Stimulated activated naive CD4-positive, alpha-beta T cell treated with Interleukin-2 at 50 U/mL for 16 hours (primary cell): ENCODE measurements around the gene MED27.

Experiments used
- DNase-seq: peaks from one replicate; lab custom pipeline; 2025; lab: John Stamatoyannopoulos, UW

The MED27 gene

DNA sequence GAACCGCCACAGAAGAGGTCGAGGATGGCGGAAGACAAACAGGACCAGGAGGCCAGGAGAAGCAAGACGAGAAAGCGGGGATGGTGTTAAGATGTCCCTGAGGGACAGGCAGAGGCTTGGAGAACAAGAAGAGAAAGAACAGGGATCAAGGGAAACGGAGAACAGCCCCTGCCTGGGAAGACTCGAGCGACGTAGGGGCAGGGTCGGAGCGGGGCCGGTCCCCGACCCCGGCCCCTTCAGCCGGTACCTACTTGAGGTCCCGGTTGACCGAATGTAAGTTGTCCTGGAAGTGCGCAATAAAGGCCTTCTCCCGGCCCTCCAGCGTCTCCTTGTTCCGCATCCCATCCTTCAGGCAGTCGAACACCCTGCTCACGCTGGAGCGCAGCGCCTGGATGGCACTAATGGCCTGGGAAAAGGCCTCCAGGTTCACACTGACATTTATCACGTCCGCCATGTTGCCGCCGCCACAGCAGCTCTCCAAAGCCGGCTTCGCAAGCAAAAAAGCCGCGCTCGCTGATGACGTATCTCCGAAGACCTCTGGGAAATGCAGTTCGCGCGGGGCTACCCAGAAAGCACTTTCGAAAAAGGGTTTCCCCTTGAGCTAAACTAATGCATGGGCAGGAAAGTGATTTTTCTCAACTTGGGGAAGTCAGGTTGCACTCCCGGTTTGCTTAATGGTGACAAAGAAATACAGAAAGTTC lies at the start of gene MED27:
MED27 (minus strand) TSS at position 477 of the 701 bp plus-strand sequence; CDS start at position 454, 23 bp downstream.
- DNase-seq, result peak; percentile 90

- DNase-seq, result no peak
Measured at GRCh38 chr9:132127888-132128534, 48.3 kb upstream of the MED27 start.

DNA sequence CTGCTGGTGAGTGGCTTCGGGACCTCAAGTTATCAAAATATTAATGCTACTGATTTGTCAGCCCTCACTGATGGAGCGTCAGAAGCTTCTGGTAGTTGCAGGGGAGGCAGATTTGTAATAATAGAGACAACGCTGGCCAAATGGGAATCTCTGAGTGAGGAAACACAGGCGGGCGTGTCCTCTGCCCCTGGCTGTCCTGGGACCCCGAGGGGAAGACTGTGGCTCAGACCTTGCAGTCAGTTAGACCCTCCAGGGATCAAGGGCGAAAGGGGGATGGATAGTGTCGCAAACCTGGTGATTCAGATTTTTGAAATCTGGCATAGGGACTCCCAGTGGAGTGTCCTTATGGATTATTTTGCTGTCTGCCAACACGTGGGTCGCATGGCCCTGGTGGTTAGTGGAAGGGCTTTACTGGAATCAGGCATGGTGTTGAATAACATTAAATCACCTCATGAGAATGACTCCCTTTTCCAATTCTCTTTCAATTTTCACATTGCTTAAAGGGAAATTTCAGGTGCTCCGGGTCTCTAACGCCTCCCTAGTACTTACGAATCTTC lies 47.1 kb upstream of the MED27 start:
- no peak for DNase-seq

GRCh38 chr9:132125944-132126679 lies 46.4 kb upstream of the MED27 start:
- peak; percentile 22 for DNase-seq

GRCh38 chr9:132125361-132125760 lies 45.7 kb upstream of the MED27 start:
- DNase-seq, result no peak

GRCh38 chr9:132124800-132125199 lies 45.1 kb upstream of the MED27 start:
- no peak for DNase-seq

- DNase-seq, result no peak
Measured at GRCh38 chr9:132121021-132121420, 41.4 kb upstream of the MED27 start.

DNA sequence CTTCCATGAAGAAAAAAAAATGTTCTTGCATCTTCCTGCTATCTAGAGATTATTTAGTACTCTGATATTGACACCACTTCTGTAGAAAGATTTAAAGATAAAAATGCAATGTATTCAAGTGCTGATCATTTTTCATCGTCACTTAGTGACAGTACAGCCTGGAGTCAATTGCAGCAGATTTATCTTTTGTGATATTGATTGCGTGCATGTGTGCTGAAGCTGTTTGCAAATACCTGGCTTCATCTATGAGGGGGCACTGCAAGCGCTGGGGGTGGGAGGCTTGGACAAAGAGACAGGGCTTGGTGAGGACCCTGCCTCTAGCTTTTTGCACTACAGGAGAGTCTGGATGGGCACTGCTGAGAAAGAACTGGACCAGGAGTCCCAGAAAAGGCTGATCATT lies 38.0 kb upstream of the MED27 start:
- DNase-seq, result no peak

- no peak for DNase-seq
Measured at GRCh38 chr9:132116583-132116982, 36.9 kb upstream of the MED27 start.

DNA sequence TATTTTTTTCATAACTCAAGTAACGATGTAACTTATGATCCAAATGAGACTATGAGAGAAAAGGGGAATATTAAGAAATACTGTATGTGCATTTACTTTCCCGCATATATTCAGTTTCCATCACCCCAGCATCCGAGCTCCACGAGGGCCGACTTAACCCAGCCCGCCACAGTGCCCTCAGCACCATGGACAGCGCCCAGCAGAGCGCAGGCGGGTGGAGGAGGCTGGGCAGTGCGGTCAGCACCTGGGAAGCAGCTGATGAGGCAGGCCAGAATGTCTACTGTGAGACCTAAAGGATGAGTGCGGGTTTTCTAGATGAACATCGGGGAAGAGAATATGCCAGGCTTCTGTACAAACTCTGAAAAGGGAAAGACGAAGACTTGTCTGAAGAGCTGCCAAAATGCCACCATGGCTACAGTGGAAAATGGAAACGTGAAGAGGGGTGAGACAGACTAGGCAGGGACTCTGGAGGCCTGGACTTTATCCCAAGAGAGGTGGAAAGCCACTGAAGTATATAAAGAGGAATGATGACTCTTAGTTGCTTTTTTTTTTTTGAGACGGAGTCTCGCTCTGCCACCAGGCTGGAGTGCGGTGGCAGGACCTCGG lies 34.5 kb upstream of the MED27 start:
- DNase-seq, result no peak

DNA sequence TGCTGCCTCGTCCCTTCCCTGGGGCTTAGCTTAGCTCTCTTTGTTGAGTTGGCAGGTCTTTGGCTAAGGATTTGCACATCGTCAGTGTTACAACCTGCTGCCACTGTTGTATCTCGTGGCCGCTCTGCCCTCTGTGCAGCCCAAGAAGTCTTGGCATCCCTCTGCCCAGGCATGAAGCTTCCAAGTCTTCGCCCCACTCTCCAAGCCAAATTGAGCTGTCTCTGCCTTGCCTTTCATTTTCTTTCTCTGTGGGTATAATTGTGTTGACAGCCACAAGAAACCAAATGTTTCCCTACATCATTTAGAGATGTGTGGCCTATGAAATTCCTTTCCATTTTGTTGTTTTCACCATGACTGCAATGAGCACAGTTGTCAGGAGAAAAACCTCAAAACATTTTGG lies 29.6 kb upstream of the MED27 start:
- DNase-seq, result no peak

DNA sequence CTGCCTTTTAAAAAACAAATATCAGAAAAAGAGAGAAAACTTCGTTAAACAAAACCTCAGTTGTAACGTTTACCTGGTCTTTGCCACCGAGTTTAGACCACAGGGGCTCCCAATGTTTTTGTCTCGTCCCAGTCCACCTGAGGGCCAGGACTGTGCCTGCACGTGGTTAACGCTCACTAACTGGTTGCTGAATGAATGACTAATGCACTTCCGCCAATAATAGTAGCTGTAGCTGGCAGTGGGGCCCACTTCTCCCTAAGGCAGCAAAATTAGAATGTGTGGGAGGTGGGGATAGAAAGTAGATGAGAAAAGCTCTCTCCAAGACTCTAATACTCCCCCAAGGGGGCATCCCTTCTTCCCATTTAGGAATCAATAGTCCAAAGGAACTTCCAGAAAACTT lies 29.1 kb upstream of the MED27 start:
- no peak for DNase-seq

GRCh38 chr9:132099741-132100407 lies 20.2 kb upstream of the MED27 start:
- DNase-seq, result no peak

GRCh38 chr9:132099167-132099566 lies 19.5 kb upstream of the MED27 start:
- no peak for DNase-seq

DNA sequence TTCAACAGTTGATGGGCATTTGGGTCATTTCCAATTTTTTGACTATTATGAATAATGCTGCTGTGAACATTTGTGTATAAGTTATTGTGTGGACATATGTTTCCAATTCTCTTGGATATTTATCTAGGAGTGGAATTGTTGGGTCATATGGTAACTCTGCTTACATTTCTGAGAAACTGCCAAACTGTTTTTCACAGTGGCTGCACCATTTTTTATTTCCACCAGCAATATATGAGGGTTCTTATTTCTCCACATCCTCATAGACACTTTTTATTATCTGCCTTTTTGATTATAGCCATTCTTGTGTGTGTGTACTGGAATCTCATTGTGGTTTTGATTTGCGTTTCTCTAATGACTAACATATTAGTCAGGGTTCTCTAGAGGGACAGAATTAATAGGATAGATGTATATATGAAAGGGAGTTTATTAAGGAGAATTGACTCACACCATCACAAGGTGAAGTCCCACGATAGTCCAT lies 14.7 kb upstream of the MED27 start:
- DNase-seq, result no peak

- no peak for DNase-seq
Measured at GRCh38 chr9:132090771-132091170, 11.1 kb upstream of the MED27 start.

GRCh38 chr9:132087438-132088030 lies 7.9 kb upstream of the MED27 start:
- DNase-seq, result no peak

DNA sequence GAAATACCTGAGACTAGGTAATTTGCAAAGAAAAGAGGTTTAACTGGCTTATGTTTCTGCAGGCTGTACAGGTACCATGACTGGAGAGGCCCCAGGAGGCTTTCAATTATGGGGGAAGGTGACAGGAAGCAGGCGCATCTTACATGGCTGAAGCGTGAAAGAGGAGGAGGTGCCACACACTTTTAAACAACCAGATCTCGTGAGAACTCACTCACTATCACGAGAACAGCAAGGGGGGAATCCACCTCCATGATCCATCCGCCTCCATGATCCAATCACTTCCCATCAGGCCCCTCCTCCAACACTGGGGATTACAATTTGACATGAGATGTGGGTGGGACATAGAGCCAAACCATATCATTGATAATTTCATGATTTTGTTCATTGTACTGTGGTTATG lies 2.5 kb upstream of the MED27 start:
- no peak for DNase-seq

- DNase-seq, result no peak
Measured at GRCh38 chr9:132078699-132079356, 839 bp downstream of the MED27 start.

DNA sequence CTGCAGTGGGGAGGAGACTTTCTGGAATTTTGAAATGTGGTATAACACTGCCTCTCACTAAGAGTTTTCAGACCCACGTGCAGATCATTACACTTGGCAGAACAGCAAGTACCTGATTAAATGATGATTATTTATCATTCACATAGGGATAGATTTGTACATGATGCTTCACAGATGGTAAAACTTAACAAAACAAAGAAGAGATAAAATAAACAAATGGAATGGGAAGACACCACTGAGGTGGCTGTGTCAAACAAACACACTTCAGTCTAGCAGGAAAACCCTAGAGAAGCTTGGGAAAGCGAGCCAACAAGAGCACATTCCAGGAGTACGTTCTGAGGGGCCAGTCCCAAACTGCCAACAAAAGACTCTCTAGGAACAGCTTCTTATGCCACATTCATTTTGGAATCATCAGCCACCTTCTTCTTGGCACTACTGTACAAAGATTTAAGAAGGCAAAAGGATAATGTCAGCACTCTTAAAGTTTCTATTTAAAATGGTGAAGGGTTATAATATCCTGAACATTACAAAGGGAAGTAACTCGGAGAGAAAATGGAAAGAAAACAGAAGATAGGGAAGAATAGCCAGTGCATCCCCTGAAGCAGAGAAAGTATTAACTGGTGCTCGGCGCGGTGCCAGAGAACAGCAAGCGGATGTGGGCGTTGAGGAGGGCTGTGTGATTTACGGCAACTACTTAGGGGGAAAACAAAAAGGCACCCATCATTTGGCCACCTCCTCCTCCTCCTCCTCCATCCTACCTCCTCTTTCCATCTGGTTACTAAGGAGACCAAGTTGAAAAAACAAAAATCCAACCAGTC lies 1.6 kb downstream of the MED27 start:
- peak; percentile 18 for DNase-seq
